Medulla oblongata (tissue), 1 donor: Measurements from ENCODE around the gene MED6.

Source experiments
- DNase-seq: peaks from one replicate; pipeline ENCODE4 v3.0.0-alpha.2; 2015; ENCODE audit errors: extremely low spot score

Gene MED6

GRCh38 chr14:70597731-70598130, 2.7 kb downstream of the MED6 start:
- no peak for DNase-seq

DNA sequence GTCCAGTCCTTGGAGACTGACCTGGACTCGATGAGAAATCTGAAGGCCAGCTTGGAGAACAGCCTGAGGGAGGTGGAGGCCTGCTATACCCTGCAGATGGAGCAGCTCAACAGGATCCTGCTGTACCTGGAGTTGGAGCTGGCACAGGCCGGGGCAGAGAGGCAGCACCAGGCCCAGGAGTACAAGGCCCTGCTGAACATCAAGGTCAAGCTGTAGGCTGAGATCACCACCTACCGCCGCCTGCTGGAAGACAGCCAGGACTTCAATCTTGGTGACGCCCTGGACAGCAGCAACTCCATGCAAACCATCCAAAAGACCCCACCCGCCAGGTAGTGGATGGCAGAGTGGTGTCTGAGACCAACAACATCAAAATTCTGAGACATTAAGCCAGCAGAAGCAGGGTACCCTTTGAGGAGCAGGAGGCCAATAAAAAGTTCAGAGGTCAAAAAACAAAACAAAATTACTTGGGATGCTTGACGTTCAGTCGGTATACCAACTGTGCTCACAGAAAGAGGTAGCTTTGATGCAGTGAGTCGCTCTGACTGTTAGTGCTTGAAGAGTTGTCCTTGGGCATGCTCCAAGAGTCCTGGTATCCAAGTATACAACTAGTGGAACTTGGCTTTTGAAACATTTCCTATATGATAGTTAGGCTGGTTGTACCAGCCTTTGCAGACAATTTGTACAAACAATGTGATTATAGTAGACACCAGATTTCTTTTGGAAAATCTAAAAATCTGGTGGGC, 4.8 kb downstream of the MED6 start:
- no peak for DNase-seq

DNA sequence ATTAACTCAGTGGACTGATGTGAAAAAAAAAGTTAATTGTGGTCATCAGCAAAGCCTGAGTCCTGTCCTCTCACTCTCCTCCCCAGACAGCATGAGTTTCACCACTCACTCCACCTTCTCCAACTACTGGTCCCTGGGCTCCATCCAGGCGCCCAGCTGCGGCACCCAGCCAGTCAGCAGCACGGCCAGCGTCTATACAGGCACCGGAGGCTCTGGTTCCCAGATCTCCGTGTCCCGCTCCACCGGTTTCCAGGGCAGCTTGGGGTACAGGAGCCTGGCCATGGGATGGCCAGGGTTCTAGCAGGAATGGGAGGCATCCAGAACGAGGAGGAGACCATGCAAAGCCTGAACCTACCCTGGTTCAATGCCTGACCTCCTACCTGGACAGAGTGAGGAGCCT, 6.0 kb downstream of the MED6 start:
- DNase-seq: no peak

DNA sequence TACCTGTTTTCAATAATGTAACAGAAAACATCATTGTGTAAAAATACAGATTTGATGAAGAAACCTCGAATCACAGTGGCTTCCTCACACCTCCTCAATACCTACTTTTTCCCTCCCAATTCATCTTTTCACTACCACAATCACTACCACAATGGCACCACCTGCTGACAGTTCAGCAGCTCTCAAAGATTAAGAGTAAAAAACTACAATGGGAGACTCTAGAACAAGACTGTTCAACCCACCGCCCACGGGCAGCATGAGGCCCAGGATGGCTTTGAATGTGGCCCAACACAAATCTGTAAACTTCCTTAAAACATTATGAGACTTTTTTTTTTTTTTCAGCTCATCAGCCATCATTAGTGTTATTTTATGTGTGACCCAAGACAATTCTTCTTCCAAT, 15.2 kb downstream of the MED6 start:
- no peak for DNase-seq

- no peak for DNase-seq
These were observed 23.6 kb downstream of the MED6 start for GRCh38 chr14:70576891-70577290.

- DNase-seq: no peak
These were observed 27.4 kb downstream of the MED6 start for GRCh38 chr14:70573050-70573449.

DNA sequence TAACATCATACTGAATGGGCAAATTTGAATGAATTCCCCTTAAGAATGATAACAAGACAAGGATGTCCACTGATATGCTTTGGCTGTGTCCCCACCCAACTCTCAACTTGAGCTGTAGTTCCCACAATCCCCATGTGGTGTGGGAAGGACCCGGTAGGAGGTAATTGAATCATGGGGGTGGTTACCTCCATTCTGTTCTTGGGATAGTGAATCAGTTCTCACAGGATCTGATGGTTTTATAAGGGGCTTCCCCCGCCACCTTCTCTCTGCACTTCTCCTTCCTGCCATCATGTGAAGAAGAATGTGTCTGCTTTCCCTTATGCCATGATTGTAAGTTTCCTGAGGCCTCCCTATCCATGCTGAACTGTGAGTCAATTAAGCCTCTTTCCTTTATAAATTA, 29.3 kb downstream of the MED6 start:
- DNase-seq: no peak

DNA sequence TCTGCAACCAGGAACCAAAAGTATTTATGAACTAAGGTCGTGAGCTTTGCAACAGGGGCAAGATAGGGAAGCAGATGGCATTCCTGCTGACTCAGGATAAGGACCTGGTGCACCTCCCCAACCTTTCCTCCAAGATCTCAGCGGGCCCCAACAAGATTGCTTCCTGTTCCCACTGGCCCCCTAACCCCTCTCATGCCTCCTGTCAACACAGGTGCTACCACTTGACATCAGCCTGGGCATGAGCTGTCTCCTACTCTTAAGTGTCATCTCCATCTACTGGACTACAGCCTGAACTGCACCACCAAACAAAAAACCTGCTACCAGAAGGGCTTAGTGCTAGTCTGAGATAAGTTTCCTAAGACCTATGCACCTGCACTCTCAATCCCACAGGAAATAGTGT, 32.7 kb downstream of the MED6 start:
- DNase-seq: no peak

GRCh38 chr14:70563869-70564268, 36.6 kb downstream of the MED6 start:
- no peak for DNase-seq

GRCh38 chr14:70563417-70563816, 37.0 kb downstream of the MED6 start:
- DNase-seq: no peak

GRCh38 chr14:70558356-70558755, 42.1 kb downstream of the MED6 start:
- no peak for DNase-seq

DNA sequence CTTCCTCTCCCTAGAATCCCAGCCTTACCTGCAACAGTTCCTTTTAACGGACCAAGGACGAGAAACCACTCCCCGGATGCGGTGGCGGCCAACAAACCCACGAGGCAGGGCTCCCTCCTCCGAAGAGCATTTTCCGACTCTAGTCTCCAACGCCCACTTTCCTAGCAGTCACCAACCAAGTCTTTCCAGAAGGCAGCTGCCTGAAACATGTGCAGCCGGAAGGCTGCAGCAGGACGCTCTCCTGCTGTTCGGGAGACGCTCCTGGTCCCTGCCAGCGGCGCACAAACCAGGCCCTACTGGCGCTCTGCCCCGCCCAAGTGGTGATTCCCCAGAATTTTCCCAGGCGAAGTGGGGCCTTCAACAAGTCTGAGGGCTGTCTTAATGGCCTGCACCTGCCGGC, 44.6 kb downstream of the MED6 start:
- no peak for DNase-seq

GRCh38 chr14:70538087-70538486, 62.4 kb downstream of the MED6 start:
- no peak for DNase-seq

DNA sequence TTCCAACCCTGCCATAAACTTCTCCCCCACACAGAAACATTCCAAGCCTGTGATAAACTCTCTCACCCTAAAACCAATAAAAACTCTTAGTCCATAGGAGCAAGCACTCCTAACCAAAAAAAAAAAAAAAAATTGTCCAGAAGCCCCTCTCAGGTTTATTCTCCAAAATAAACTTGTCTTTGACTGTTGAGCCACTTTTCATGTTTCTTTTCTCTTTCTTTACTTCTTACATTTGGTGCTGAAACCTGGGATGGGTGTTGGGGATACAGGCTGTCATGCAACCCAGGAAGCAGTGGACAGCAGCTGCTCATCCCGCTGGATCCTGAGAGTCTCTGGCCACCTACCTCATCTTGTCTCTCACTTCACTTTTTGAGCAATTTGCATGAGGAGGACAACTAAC, 63.6 kb downstream of the MED6 start:
- DNase-seq: no peak

GRCh38 chr14:70534904-70535303, 65.6 kb downstream of the MED6 start, which contains the start of gene ADAM20:
Gene ADAM20, minus strand, starts transcription at chr14:70535004. Its CDS starts 10,247 bp downstream, at chr14:70524757.
- no peak for DNase-seq
